ENCODE data around the gene PRKD1. TPM values are rescaled to one million over a fixed set of nuclear protein-coding genes. Genes with fewer than 3 reads are reported as not detected.
"Not testable (repeated sequence)": the region's sequence is repeated elsewhere in the genome, so short reads cannot be mapped to it uniquely, and the experiment has no call there.

PRKD1 gene
- total RNA-seq, 1 donor from 2014 or later, result 16.0 TPM

GRCh38 chr14:29799464-29800095, 128.1 kb downstream of the PRKD1 start:
- no peak for DNase-seq (ENCODE audit: low read depth)

GRCh38 chr14:29798811-29799210, 128.8 kb downstream of the PRKD1 start:
- no peak for DNase-seq (ENCODE audit: low read depth)

GRCh38 chr14:29798108-29798663, 129.5 kb downstream of the PRKD1 start:
- DNase-seq (ENCODE audit: low read depth), result no peak

- no peak for DNase-seq (ENCODE audit: low read depth)
Observed at GRCh38 chr14:29796853-29797252, 130.8 kb downstream of the PRKD1 start.

GRCh38 chr14:29789475-29789874, 138.2 kb downstream of the PRKD1 start:
- DNase-seq (ENCODE audit: low read depth), result no peak

- no peak for DNase-seq (ENCODE audit: low read depth)
Observed at GRCh38 chr14:29788093-29788492, 139.6 kb downstream of the PRKD1 start.

GRCh38 chr14:29783556-29783955, 144.1 kb downstream of the PRKD1 start:
- no peak for DNase-seq (ENCODE audit: low read depth)

- no peak for DNase-seq (ENCODE audit: low read depth)
Observed at GRCh38 chr14:29782041-29782440, 145.6 kb downstream of the PRKD1 start.

GRCh38 chr14:29777142-29777541, 150.5 kb downstream of the PRKD1 start:
- not testable (repeated sequence) for DNase-seq (ENCODE audit: low read depth)

GRCh38 chr14:29773990-29774389, 153.7 kb downstream of the PRKD1 start:
- DNase-seq (ENCODE audit: low read depth), result no peak

- DNase-seq (ENCODE audit: low read depth), result no peak
Observed at GRCh38 chr14:29763342-29763858, 164.2 kb downstream of the PRKD1 start.

- DNase-seq (ENCODE audit: low read depth), result no peak
Observed at GRCh38 chr14:29759521-29760340, 167.9 kb downstream of the PRKD1 start.

- DNase-seq (ENCODE audit: low read depth), result no peak
Observed at GRCh38 chr14:29757711-29758233, 169.9 kb downstream of the PRKD1 start.

- no peak for DNase-seq (ENCODE audit: low read depth)
Observed at GRCh38 chr14:29757188-29757680, 170.4 kb downstream of the PRKD1 start.

- DNase-seq (ENCODE audit: low read depth), result no peak
Observed at GRCh38 chr14:29756019-29756385, 171.6 kb downstream of the PRKD1 start.

- DNase-seq (ENCODE audit: low read depth), result no peak
Observed at GRCh38 chr14:29755311-29756018, 172.2 kb downstream of the PRKD1 start.

GRCh38 chr14:29754134-29754533, 173.5 kb downstream of the PRKD1 start:
- no peak for DNase-seq (ENCODE audit: low read depth)

- no peak for DNase-seq (ENCODE audit: low read depth)
Observed at GRCh38 chr14:29752221-29752923, 175.3 kb downstream of the PRKD1 start.

- no peak for DNase-seq (ENCODE audit: low read depth)
Observed at GRCh38 chr14:29749829-29750228, 177.8 kb downstream of the PRKD1 start.

GRCh38 chr14:29749327-29749726, 178.3 kb downstream of the PRKD1 start:
- peak; percentile 60 for DNase-seq (ENCODE audit: low read depth)

- DNase-seq (ENCODE audit: low read depth), result no peak
Observed at GRCh38 chr14:29745863-29746262, 181.8 kb downstream of the PRKD1 start.
